H1 (cell line): ENCODE results near the gene WNT3A. TPM values are rescaled to one million over a fixed set of nuclear protein-coding genes. Genes with fewer than 3 reads are reported as not detected.
A peak's percentile ranks its signal among the peaks of the same experiment; 100 is the strongest.

ENCODE experiments used
- CTCF ChIA-PET: fragments of 300-600 bp; sonication (Branson Sonifier 250); formaldehyde crosslinking; loops from one replicate; lab custom pipeline; 2021; ENCODE audit not compliant: partially characterized antibody; lab: Charles Lee
- POLR2A ChIA-PET: fragments of 300-600 bp; sonication (Branson Sonifier 250); formaldehyde crosslinking; loops from one replicate; lab custom pipeline; 2021; ENCODE audit warnings: inconsistent platforms; ENCODE audit not compliant: partially characterized antibody; lab: Charles Lee
- DNase-seq, 2 experiments: peaks; one replicate each; pipeline versions ENCODE4 v3.0.0 to v3.0.0-alpha.2; 2010 to 2022; ENCODE audit warnings: low spot score in 2 of 2, low read depth in 1 of 2, mixed read lengths in 1 of 2
- FAIRE-seq: peaks from 2 replicates; lab custom pipeline; 2011; peaks lifted over from hg19 to GRCh38; lab: Jason Lieb, UNC
- H2AFZ ChIP-seq: 2 replicates; pipeline ENCODE4 v1.8.1; 2012; ENCODE audit warnings: low read length, inconsistent platforms
- H2AK5ac ChIP-seq: 2 replicates; pipeline ENCODE4 v1.6.1; 2013; ENCODE audit warnings: low read depth, low read length
- H2BK120ac ChIP-seq: replicated peaks from 2 replicates; pipeline ENCODE3; 2013; ENCODE audit warnings: low read depth, low read length, inconsistent platforms
- H2BK12ac ChIP-seq: 2 replicates; pipeline ENCODE4 v1.6.1; 2013; ENCODE audit warnings: low read depth, low read length
- H2BK15ac ChIP-seq: 2 replicates; pipeline ENCODE4 v1.6.1; 2013; ENCODE audit warnings: low read length
- H2BK20ac ChIP-seq: 2 replicates; pipeline ENCODE4 v1.6.1; 2013; ENCODE audit warnings: low read length
- H2BK5ac ChIP-seq: 2 replicates; pipeline ENCODE4 v1.6.1; 2013; ENCODE audit warnings: low read depth, low read length
- H3K14ac ChIP-seq: 2 replicates; pipeline ENCODE4 v1.6.1; 2013; ENCODE audit warnings: inconsistent platforms; ENCODE audit not compliant: insufficient read length
- H3K18ac ChIP-seq: 2 replicates; pipeline ENCODE4 v1.6.1; 2013; ENCODE audit warnings: low read length; ENCODE audit errors: extremely low read depth
- H3K23ac ChIP-seq: 2 replicates; pipeline ENCODE4 v1.6.1; 2013; ENCODE audit warnings: inconsistent platforms; ENCODE audit not compliant: insufficient read length
- H3K23me2 ChIP-seq: 2 replicates; pipeline ENCODE4 v1.6.1; 2013; ENCODE audit warnings: low read depth, low read length
- H3K27ac ChIP-seq: 2 replicates; pipeline ENCODE4 v1.6.1; 2011; ENCODE audit warnings: low read depth, low read length, inconsistent platforms
- H3K27me3 ChIP-seq, 4 experiments: replicated peaks in 1 of 4; 1 replicate in 1 of 4; 2 replicates in 3 of 4; pipeline versions ENCODE4 v1.6.1 to v1.8.1; 2011 to 2013; ENCODE audit warnings: low read length in 3 of 4, mild to moderate bottlenecking in 3 of 4, inconsistent platforms in 2 of 4, mixed read lengths in 2 of 4, moderate library complexity in 1 of 4; ENCODE audit not compliant: control insufficient read depth in 3 of 4, insufficient read depth in 3 of 4; ENCODE audit errors: extremely low read depth in 1 of 4
- H3K36me3 ChIP-seq, 4 experiments: 2 replicates each; pipeline versions ENCODE4 v1.6.1 to v1.8.1; 2011 to 2013; ENCODE audit warnings: mild to moderate bottlenecking in 4 of 4, low read length in 3 of 4, moderate library complexity in 2 of 4, control low read depth in 1 of 4, inconsistent platforms in 1 of 4; ENCODE audit not compliant: insufficient read depth in 4 of 4, control insufficient read depth in 2 of 4
- H3K4ac ChIP-seq: replicated peaks from 2 replicates; pipeline ENCODE3; 2013; ENCODE audit warnings: low read length, low read depth, mixed read lengths, inconsistent platforms; ENCODE audit not compliant: insufficient read length
- H3K4me1 ChIP-seq, 4 experiments: replicated peaks in 1 of 4; 1 replicate in 1 of 4; 2 replicates in 3 of 4; pipeline versions ENCODE4 v1.6.1 to v1.8.1; 2011 to 2013; ENCODE audit warnings: low read length in 3 of 4, inconsistent platforms in 2 of 4, mixed read lengths in 1 of 4; ENCODE audit not compliant: insufficient read depth in 4 of 4, control insufficient read depth in 3 of 4
- H3K4me2 ChIP-seq, 2 experiments: 2 replicates each; pipeline versions ENCODE4 v1.6.1 to v1.8.1; 2011 to 2013; ENCODE audit warnings: low read depth in 2 of 2, low read length in 2 of 2, control low read depth in 1 of 2, inconsistent platforms in 1 of 2, mild to moderate bottlenecking in 1 of 2; ENCODE audit not compliant: insufficient read depth in 1 of 2
- H3K4me3 ChIP-seq, 4 experiments: fragments of 200-600, 300-600 bp in 1 of 4; sonication (generic), shearing (Covaris generic), sonication (Bioruptor Twin) in 1 of 4; 2 replicates each; pipeline versions ENCODE4 v1.5.1 to v1.8.1; 2011 to 2016; ENCODE audit warnings: low read length in 4 of 4, low read depth in 3 of 4, control low read depth in 2 of 4, inconsistent platforms in 2 of 4, mild to moderate bottlenecking in 2 of 4, mixed read lengths in 1 of 4, moderate library complexity in 1 of 4; ENCODE audit not compliant: insufficient read depth in 2 of 4; ENCODE audit errors: extremely low read depth in 1 of 4
- H3K56ac ChIP-seq: replicated peaks from 2 replicates; pipeline ENCODE3; 2013; ENCODE audit warnings: low read depth, mild to moderate bottlenecking, mixed read lengths, low read length, inconsistent platforms; ENCODE audit not compliant: insufficient read length
- H3K79me1 ChIP-seq: 2 replicates; pipeline ENCODE4 v1.6.1; 2013; ENCODE audit warnings: low read depth, low read length, control low read depth
- H3K79me2 ChIP-seq, 2 experiments: 2 replicates each; pipeline versions ENCODE4 v1.6.1 to v1.8.1; 2012 to 2013; ENCODE audit warnings: low read length in 2 of 2, mild to moderate bottlenecking in 2 of 2, inconsistent platforms in 1 of 2; ENCODE audit not compliant: insufficient read depth in 2 of 2, control insufficient read depth in 1 of 2
- H3K9ac ChIP-seq, 4 experiments: replicated peaks in 1 of 4; 1 replicate in 1 of 4; 2 replicates in 3 of 4; pipeline versions ENCODE4 v1.6.1 to v1.8.1; 2011 to 2013; ENCODE audit warnings: low read depth in 3 of 4, low read length in 3 of 4, control low read depth in 2 of 4, mild to moderate bottlenecking in 2 of 4, moderate library complexity in 2 of 4, inconsistent platforms in 1 of 4; ENCODE audit errors: extremely low read depth in 1 of 4
- H3K9me3 ChIP-seq, 2 experiments: 2 replicates each; pipeline versions ENCODE4 v1.6.1 to v1.8.1; 2012 to 2013; ENCODE audit warnings: mild to moderate bottlenecking in 2 of 2, moderate library complexity in 2 of 2, control low read depth in 1 of 2, inconsistent platforms in 1 of 2, low read depth in 1 of 2, low read length in 1 of 2, mixed read lengths in 1 of 2; ENCODE audit not compliant: insufficient read depth in 2 of 2
- H4K20me1 ChIP-seq, 2 experiments: replicated peaks in 1 of 2; 2 replicates each; pipeline versions ENCODE3 to v1.8.1; 2011 to 2013; ENCODE audit warnings: inconsistent platforms in 2 of 2, low read length in 2 of 2, mild to moderate bottlenecking in 1 of 2; ENCODE audit not compliant: insufficient read depth in 2 of 2, control insufficient read depth in 1 of 2
- H4K5ac ChIP-seq: 2 replicates; pipeline ENCODE4 v1.6.1; 2013; ENCODE audit warnings: low read length, low read depth, mixed read lengths, inconsistent platforms; ENCODE audit not compliant: insufficient read length
- H4K8ac ChIP-seq: 2 replicates; pipeline ENCODE4 v1.8.0; 2013; ENCODE audit warnings: mild to moderate bottlenecking, moderate library complexity, low read length, inconsistent platforms; ENCODE audit not compliant: insufficient read depth; ENCODE audit errors: extremely low read depth
- H4K91ac ChIP-seq: replicated peaks from 2 replicates; pipeline ENCODE3; 2013; ENCODE audit warnings: low read length, mixed read lengths, inconsistent platforms; ENCODE audit not compliant: insufficient read length
- ATF2 ChIP-seq: IDR thresholded peaks from 2 replicates; pipeline ENCODE4 v1.6.1; 2012; ENCODE audit warnings: low read length, inconsistent platforms
- CHD1 ChIP-seq: IDR thresholded peaks from 2 replicates; pipeline ENCODE4 v1.6.1; 2012; ENCODE audit warnings: low read depth, low read length, improper control_type of control experiment
- EZH2 ChIP-seq: fragments of 200-600 bp; sonication (generic); IDR thresholded peaks from 2 replicates; pipeline ENCODE4 v1.7.1; 2012; ENCODE audit warnings: low read depth, mild to moderate bottlenecking, moderate library complexity, low read length, inconsistent platforms; ENCODE audit not compliant: severe bottlenecking
- FOSL1 ChIP-seq: IDR thresholded peaks from 2 replicates; pipeline ENCODE4 v1.6.1; 2011; ENCODE audit warnings: mild to moderate bottlenecking, low read depth, low read length, moderate library complexity; ENCODE audit not compliant: insufficient read depth
- SAP30 ChIP-seq: fragments of 300-600 bp; sonication (generic); IDR thresholded peaks from 2 replicates; pipeline ENCODE4 v1.7.1; 2012; ENCODE audit warnings: low read length, moderate library complexity, mild to moderate bottlenecking, inconsistent platforms; ENCODE audit not compliant: insufficient read depth, insufficient replicate concordance
- TAF7 ChIP-seq: optimal IDR thresholded peaks from 2 replicates; pipeline ENCODE3; 2011; ENCODE audit warnings: low read depth, mild to moderate bottlenecking, inconsistent platforms, low read length, moderate library complexity, borderline replicate concordance
- USF2 ChIP-seq: IDR thresholded peaks from 2 replicates; pipeline ENCODE4 v1.6.1; 2011; ENCODE audit warnings: low read length, improper control_type of control experiment
- WGBS, 2 experiments: shearing (Covaris generic) in 1 of 2; methylation state at CpG; one replicate each; pipeline versions ENCODE4 v1.1.6 to v1.1.7; 2013 to 2015; ENCODE audit warnings: low lambda C conversion rate in 2 of 2, mixed read lengths in 2 of 2, inconsistent platforms in 1 of 2, low coverage in 1 of 2, missing lambda C conversion rate in 1 of 2; ENCODE audit not compliant: insufficient replicate concordance in 2 of 2, insufficient coverage in 1 of 2, insufficient read length in 1 of 2; ENCODE audit errors: extremely low coverage in 1 of 2, missing lambda C conversion rate in 1 of 2; 5-methylcytosine and 5-hydroxymethylcytosine counted together
- polyA plus RNA-seq, 7 experiments: library from polyadenylated mRNA; depleted of rRNA in 3 of 7; stranded (reverse) in 5 of 7; unstranded in 2 of 7; fragments of >200 nt in 5 of 7; fragments of 200-250 nt in 2 of 7; gene quantifications; 1 replicate in 5 of 7; 2 replicates in 1 of 7; 4 replicates in 1 of 7; pipeline versions ENCODE4 v1.2.1 to v1.2.3, GENCODE V29; 2011 to 2013; ENCODE audit warnings: missing spikeins in 2 of 7, mixed read lengths in 2 of 7
- total RNA-seq: library from RNA; stranded (reverse); fragmentation: NEBNext Ultra II Directional; extraction: Animal tissue kit (Norgen Biotek cat#: 25700); gene quantifications from 2 replicates; pipeline ENCODE4 v1.2.1, GENCODE V29; 2021

The WNT3A gene
- total and polyA plus RNA-seq, 2 of the 8 experiments (the other 6 are each of a cell fraction or from before 2014, with no cell fraction given): 0.08 to 0.19 TPM

- Histone ChIP-seq H3K79me1 (peaks cover 40% of the 10 kb centered on the region), H2AFZ (no peak overlapping the region), H2BK120ac (no peak overlapping the region), H3K9ac (no peak overlapping the region), H3K4me3 (no peak overlapping the region), H3K79me2 (peaks cover 23 to 55% of the 10 kb centered on the region in 2 experiments), H4K91ac (no peak overlapping the region), H3K23ac (no peak overlapping the region), H3K14ac (no peak overlapping the region), H4K5ac (no peak overlapping the region), H2BK20ac (no peak overlapping the region), H2BK12ac (no peak overlapping the region), H4K8ac (peak overlapping the region; percentile 28; the same call in 1 of the 2 replicates), H2BK5ac (no peak overlapping the region), H3K4me1 (no peaks in the 10 kb centered on the region), H3K27me3 (no peaks in the 10 kb centered on the region), H3K27ac (no peak overlapping the region), H3K4ac (no peak overlapping the region), H3K36me3 (peaks cover 13 to 38% (median 19%) of the 10 kb centered on the region in 4 experiments; a peak in 7 of 8 replicates), H3K4me2 (no peak overlapping the region), H3K9me3 (peaks cover 3 to 5% of the 10 kb centered on the region in 2 experiments; a peak in 3 of 4 replicates), H4K20me1 (peaks cover 30 to 62% of the 10 kb centered on the region in 2 experiments), H3K23me2 (no peaks in the 10 kb centered on the region), H2AK5ac (no peak overlapping the region), H3K18ac (no peak overlapping the region), H2BK15ac (no peak overlapping the region), H3K56ac (no peak overlapping the region)
- ChIA-PET CTCF (interaction anchor here (0.8 to 1.3 kb wide), 3 partner anchors 34 to 98 kb away, joined by 3 to 4 read pairs (median 4); no protein-coding TSS in a partner anchor), POLR2A (interaction anchor here (0.6 to 5.6 kb wide), 6 partner anchors 7 to 1136 kb away, joined by 3 to 53 read pairs (median 4); partner anchors contain the start of genes ARF1 and GJC2)
- DNase-seq (no peak), FAIRE-seq (no peak)
- WGBS, 2 experiments: 87% methylated on average over 10 of the region's 13 CpGs; no CpG with 5 or more reads in 1 of the 2 experiments
- TF ChIP-seq TAF7 (no peak), FOSL1 (no peak), EZH2 (no peak), SAP30 (no peak), CHD1 (no peak), USF2 (no peak), ATF2 (no peak)
These were observed 89.9 kb downstream of the WNT3A start for GRCh38 chr1:228096416-228097332.
